A549 (cell line): ENCODE measurements around the gene AIF1L. TPM values are rescaled to one million over a fixed set of nuclear protein-coding genes. Genes with fewer than 3 reads are reported as not detected.

Experiments
- ATAC-seq, 2 experiments: fragments of 200-7000 bp in 1 of 2; fragments of >200 bp in 1 of 2; cut with Nextera tagmentation in 1 of 2; cut with Tn5 transposase in 1 of 2; 3 replicates each; pipeline versions ENCODE4 v1.8.0 to v1.9.1; 2018 to 2020; ENCODE audit warnings: mild to moderate bottlenecking in 1 of 2, moderate library complexity in 1 of 2
- CTCF ChIA-PET: fragments of 300-600 bp; sonication (Branson Sonifier 250); formaldehyde crosslinking; extraction: SDS; loops from one replicate; lab custom pipeline; 2021; ENCODE audit warnings: antibody characterized with exemption, inconsistent platforms; lab: Yijun Ruan, JAX
- POLR2A ChIA-PET: fragments of 350-600 bp; formaldehyde crosslinking; extraction: SDS; loops from one replicate; lab custom pipeline; 2021; ENCODE audit warnings: antibody characterized with exemption, inconsistent platforms; lab: Yijun Ruan, JAX
- DNase-seq, 2 experiments: peaks; one replicate each; pipeline versions ENCODE4 v3.0.0 to v3.0.0-alpha.2; 2011 to 2016; ENCODE audit warnings: low read depth in 1 of 2, low spot score in 1 of 2
- FAIRE-seq: peaks from 2 replicates; lab custom pipeline; 2011; peaks lifted over from hg19 to GRCh38; lab: Jason Lieb, UNC
- H3K27ac ChIP-seq, 2 experiments: fragments of >200 bp; sonication (Bioruptor Twin); formaldehyde crosslinking; 3 replicates each; pipeline ENCODE4 v1.5.1; 2016 to 2017
- H3K4me1 ChIP-seq: fragments of >200 bp; sonication (Bioruptor Twin); formaldehyde crosslinking; 3 replicates; pipeline ENCODE4 v1.6.1; 2016
- H3K4me2 ChIP-seq: fragments of >200 bp; sonication (Bioruptor Twin); formaldehyde crosslinking; 3 replicates; pipeline ENCODE4 v1.6.1; 2016
- H3K4me3 ChIP-seq: fragments of >200 bp; sonication (Bioruptor Twin); formaldehyde crosslinking; 3 replicates; pipeline ENCODE4 v1.5.1; 2016
- H3K9me3 ChIP-seq: fragments of >200 bp; sonication (Bioruptor Twin); formaldehyde crosslinking; 3 replicates; pipeline ENCODE4 v1.6.1; 2016
- CBX2 ChIP-seq: fragments of 200-600 bp; sonication (generic); IDR thresholded peaks from 2 replicates; pipeline ENCODE4 v1.6.1; 2016; ENCODE audit warnings: low read depth, mild to moderate bottlenecking, borderline replicate concordance
- ELK1 ChIP-seq: fragments of 150-350 bp; IDR thresholded peaks from 2 replicates; pipeline ENCODE4 v1.6.1; 2014; ENCODE audit warnings: low read depth, mild to moderate bottlenecking, low read length
- EP300 ChIP-seq, 2 experiments: fragments of >200 bp; sonication (Bioruptor Twin); formaldehyde crosslinking; IDR thresholded peaks; 2 replicates in 1 of 2; 3 replicates in 1 of 2; pipeline ENCODE4 v1.6.1; 2016 to 2017
- ESRRA ChIP-seq: fragments of 150-350 bp; IDR thresholded peaks from 2 replicates; pipeline ENCODE4 v1.6.1; 2014; ENCODE audit warnings: mild to moderate bottlenecking, low read length, borderline replicate concordance
- FOSB ChIP-seq: fragments of 250-450 bp; sonication (Bioruptor Pico); IDR thresholded peaks from 2 replicates; pipeline ENCODE4 v1.5.0; 2020; ENCODE audit warnings: mild to moderate bottlenecking, moderate library complexity
- GATA3 ChIP-seq: IDR thresholded peaks from 2 replicates; pipeline ENCODE4 v1.6.1; 2012; ENCODE audit warnings: borderline replicate concordance
- HOXB13 ChIP-seq: fragments of 250-450 bp; sonication (Bioruptor Pico); IDR thresholded peaks from 2 replicates; pipeline ENCODE4 v1.5.0; 2020; ENCODE audit warnings: low read depth, mild to moderate bottlenecking, moderate library complexity
- HOXB5 ChIP-seq: fragments of 250-450 bp; sonication (Bioruptor Pico); IDR thresholded peaks from 2 replicates; pipeline ENCODE4 v1.5.0; 2020; ENCODE audit warnings: mild to moderate bottlenecking, moderate library complexity
- KDM5A ChIP-seq: fragments of 200-600 bp; sonication (generic); IDR thresholded peaks from 2 replicates; pipeline ENCODE4 v1.6.1; 2016; ENCODE audit warnings: antibody characterized with exemption, mild to moderate bottlenecking
- MYC ChIP-seq: IDR thresholded peaks from 2 replicates; pipeline ENCODE4 v1.6.1; 2012; ENCODE audit warnings: mild to moderate bottlenecking, inconsistent platforms, low read length, improper control_type of control experiment, borderline replicate concordance
- POLR2AphosphoS2 ChIP-seq: conservative IDR thresholded peaks from 2 replicates; pipeline ENCODE4 v1.6.1; 2012; ENCODE audit warnings: low read length, improper control_type of control experiment, inconsistent platforms
- REST ChIP-seq: fragments of 200-600 bp; sonication (generic); IDR thresholded peaks from 2 replicates; pipeline ENCODE4 v1.6.1; 2016; ENCODE audit warnings: antibody characterized with exemption, mild to moderate bottlenecking, moderate library complexity
- RNF2 ChIP-seq: fragments of 200-600 bp; sonication (generic); IDR thresholded peaks from 2 replicates; pipeline ENCODE4 v1.6.1; 2016; ENCODE audit warnings: low read depth, mild to moderate bottlenecking, antibody characterized with exemption, moderate library complexity, borderline replicate concordance
- SMC3 ChIP-seq: fragments of >200 bp; sonication (Bioruptor Twin); formaldehyde crosslinking; IDR thresholded peaks from 3 replicates; pipeline ENCODE4 v1.6.1; 2018; ENCODE audit warnings: inconsistent platforms
- WGBS: methylation state at CpG from one replicate; pipeline ENCODE4 v1.1.6; 2017; ENCODE audit errors: missing lambda C conversion rate; 5-methylcytosine and 5-hydroxymethylcytosine counted together
- polyA plus RNA-seq, 4 experiments: library from polyadenylated mRNA; depleted of rRNA in 3 of 4; stranded (reverse); fragments of >200 nt; fragmentation: RNase III in 1 of 4; extraction: RNeasy Plus Mini Kit Qiagen cat#74134 plus additional on column Dnase treatment in 1 of 4; gene quantifications; 2 replicates in 3 of 4; 3 replicates in 1 of 4; pipeline ENCODE4 v1.2.3, GENCODE V29; 2011 to 2017
- TF ChIP-seq, protein P1 (sequence below): fragments of 250-450 bp; sonication (Bioruptor Pico); IDR thresholded peaks from 2 replicates; pipeline ENCODE4 v1.5.0; 2020; ENCODE audit warnings: low read depth, mild to moderate bottlenecking, moderate library complexity
- TF ChIP-seq, protein P2 (sequence below): fragments of >200 bp; sonication (Bioruptor Twin); formaldehyde crosslinking; IDR thresholded peaks from 3 replicates; pipeline ENCODE4 v1.5.1; 2016
- TF ChIP-seq, protein P3 (sequence below): IDR thresholded peaks from 2 replicates; pipeline ENCODE4 v1.6.1; 2012; ENCODE audit warnings: low read depth, borderline replicate concordance

The AIF1L gene
- polyA plus RNA-seq, 2 of the 4 experiments (the other 2 are of a cell fraction) = 1.6 to 2.8 TPM

GRCh38 chr9:131090025-131090787 is 6.1 kb upstream of the AIF1L start:
- no peaks in the 10 kb centered on the region for H3K4me1 ChIP-seq
- H3K9me3 ChIP-seq = no peaks in the 10 kb centered on the region
- no peak overlapping the region for H3K4me3 ChIP-seq
- WGBS = 83% methylated on average over 12 of the region's 13 CpGs
- no peak for FAIRE-seq
- no peak for DNase-seq
- ATAC-seq = no peak
- no peak overlapping the region for H3K27ac ChIP-seq
- POLR2A ChIA-PET = no interaction called here
- TF ChIP-seq, protein P1, sequence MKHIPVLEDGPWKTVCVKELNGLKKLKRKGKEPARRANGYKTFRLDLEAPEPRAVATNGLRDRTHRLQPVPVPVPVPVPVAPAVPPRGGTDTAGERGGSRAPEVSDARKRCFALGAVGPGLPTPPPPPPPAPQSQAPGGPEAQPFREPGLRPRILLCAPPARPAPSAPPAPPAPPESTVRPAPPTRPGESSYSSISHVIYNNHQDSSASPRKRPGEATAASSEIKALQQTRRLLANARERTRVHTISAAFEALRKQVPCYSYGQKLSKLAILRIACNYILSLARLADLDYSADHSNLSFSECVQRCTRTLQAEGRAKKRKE = no peak
- TF ChIP-seq, protein P2, sequence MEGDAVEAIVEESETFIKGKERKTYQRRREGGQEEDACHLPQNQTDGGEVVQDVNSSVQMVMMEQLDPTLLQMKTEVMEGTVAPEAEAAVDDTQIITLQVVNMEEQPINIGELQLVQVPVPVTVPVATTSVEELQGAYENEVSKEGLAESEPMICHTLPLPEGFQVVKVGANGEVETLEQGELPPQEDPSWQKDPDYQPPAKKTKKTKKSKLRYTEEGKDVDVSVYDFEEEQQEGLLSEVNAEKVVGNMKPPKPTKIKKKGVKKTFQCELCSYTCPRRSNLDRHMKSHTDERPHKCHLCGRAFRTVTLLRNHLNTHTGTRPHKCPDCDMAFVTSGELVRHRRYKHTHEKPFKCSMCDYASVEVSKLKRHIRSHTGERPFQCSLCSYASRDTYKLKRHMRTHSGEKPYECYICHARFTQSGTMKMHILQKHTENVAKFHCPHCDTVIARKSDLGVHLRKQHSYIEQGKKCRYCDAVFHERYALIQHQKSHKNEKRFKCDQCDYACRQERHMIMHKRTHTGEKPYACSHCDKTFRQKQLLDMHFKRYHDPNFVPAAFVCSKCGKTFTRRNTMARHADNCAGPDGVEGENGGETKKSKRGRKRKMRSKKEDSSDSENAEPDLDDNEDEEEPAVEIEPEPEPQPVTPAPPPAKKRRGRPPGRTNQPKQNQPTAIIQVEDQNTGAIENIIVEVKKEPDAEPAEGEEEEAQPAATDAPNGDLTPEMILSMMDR = no peak
- TF ChIP-seq HOXB13 (CRISPR knock-in tag) (no peak), REST (no peak), KDM5A (no peak), SMC3 (no peak), HOXB5 (CRISPR knock-in tag) (no peak), MYC (no peak), GATA3 (no peak), POLR2AphosphoS2 (no peak), EP300 (IDR thresholded peaks at IDR 0.05) (no peak), ESRRA (no peak), FOSB (CRISPR knock-in tag) (no peak), CBX2 (no peak), RNF2 (no peak), ELK1 (no peak)
- TF ChIP-seq, protein P3, sequence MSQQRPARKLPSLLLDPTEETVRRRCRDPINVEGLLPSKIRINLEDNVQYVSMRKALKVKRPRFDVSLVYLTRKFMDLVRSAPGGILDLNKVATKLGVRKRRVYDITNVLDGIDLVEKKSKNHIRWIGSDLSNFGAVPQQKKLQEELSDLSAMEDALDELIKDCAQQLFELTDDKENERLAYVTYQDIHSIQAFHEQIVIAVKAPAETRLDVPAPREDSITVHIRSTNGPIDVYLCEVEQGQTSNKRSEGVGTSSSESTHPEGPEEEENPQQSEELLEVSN = no peak
- CTCF ChIA-PET = interaction anchor here (0.8 to 1.1 kb wide), 2 partner anchors 11 to 12 kb away, joined by 3 to 4 read pairs; no protein-coding TSS in a partner anchor
- no peak overlapping the region for H3K4me2 ChIP-seq
